ENCODE results near the gene TWNK.
A peak's percentile ranks its signal among the peaks of the same experiment; 100 is the strongest.
"Not testable (repeated sequence)": the region's sequence is repeated elsewhere in the genome, so short reads cannot be mapped to it uniquely, and the experiment has no call there.

The TWNK gene

GRCh38 chr10:101030496-101031127 is 43.3 kb downstream of the TWNK start:
- DNase-seq (ENCODE audit: low read depth in 2 of 2) = no peak

- DNase-seq (ENCODE audit: low read depth in 2 of 2) = peak; percentile 87
Measured at GRCh38 chr10:101031128-101031795, 43.9 kb downstream of the TWNK start, which contains the start of the genes PDZD7 and SFXN3. PDZD7 (minus strand) TSS chr10:101031129; CDS start chr10:101030219, 910 bp downstream. SFXN3 (plus strand) TSS chr10:101031234; CDS start chr10:101034695, 3,461 bp downstream.

- DNase-seq (ENCODE audit: low read depth in 2 of 2) = no peak
Measured at GRCh38 chr10:101031796-101032636, 44.7 kb downstream of the TWNK start.

GRCh38 chr10:101032637-101033224 is 45.4 kb downstream of the TWNK start:
- peak in 1 of 2 experiments; percentile 66 for DNase-seq (ENCODE audit: low read depth in 2 of 2)

- no peak for DNase-seq (ENCODE audit: low read depth in 2 of 2)
Measured at GRCh38 chr10:101033276-101033675, 45.9 kb downstream of the TWNK start.

GRCh38 chr10:101034404-101034803 is 47.1 kb downstream of the TWNK start:
- DNase-seq (ENCODE audit: low read depth in 2 of 2) = not testable (repeated sequence)

- DNase-seq (ENCODE audit: low read depth in 2 of 2) = no peak
Measured at GRCh38 chr10:101035314-101035713, 48.0 kb downstream of the TWNK start.

- no peak for DNase-seq (ENCODE audit: low read depth in 2 of 2)
Measured at GRCh38 chr10:101035916-101036702, 48.8 kb downstream of the TWNK start.

GRCh38 chr10:101036726-101037125 is 49.4 kb downstream of the TWNK start:
- DNase-seq (ENCODE audit: low read depth in 2 of 2) = no peak

GRCh38 chr10:101038484-101038883 is 51.1 kb downstream of the TWNK start:
- no peak for DNase-seq (ENCODE audit: low read depth in 2 of 2)

GRCh38 chr10:101040061-101040460 is 52.7 kb downstream of the TWNK start:
- DNase-seq (ENCODE audit: low read depth in 2 of 2) = no peak

- DNase-seq (ENCODE audit: low read depth in 2 of 2) = no peak
Measured at GRCh38 chr10:101040851-101041250, 53.5 kb downstream of the TWNK start.

- DNase-seq (ENCODE audit: low read depth in 2 of 2) = peak; percentile 69 to 70
Measured at GRCh38 chr10:101041252-101041761, 54.0 kb downstream of the TWNK start.

- DNase-seq (ENCODE audit: low read depth in 2 of 2) = no peak
Measured at GRCh38 chr10:101042118-101042517, 54.8 kb downstream of the TWNK start.

- peak; percentile 89 to 91 for DNase-seq (ENCODE audit: low read depth in 2 of 2)
Measured at GRCh38 chr10:101042667-101043362, 55.5 kb downstream of the TWNK start.

- DNase-seq (ENCODE audit: low read depth in 2 of 2) = no peak
Measured at GRCh38 chr10:101043363-101043707, 56.0 kb downstream of the TWNK start.
